ENCODE results near the gene ASB10.

ASB10 gene

DNA sequence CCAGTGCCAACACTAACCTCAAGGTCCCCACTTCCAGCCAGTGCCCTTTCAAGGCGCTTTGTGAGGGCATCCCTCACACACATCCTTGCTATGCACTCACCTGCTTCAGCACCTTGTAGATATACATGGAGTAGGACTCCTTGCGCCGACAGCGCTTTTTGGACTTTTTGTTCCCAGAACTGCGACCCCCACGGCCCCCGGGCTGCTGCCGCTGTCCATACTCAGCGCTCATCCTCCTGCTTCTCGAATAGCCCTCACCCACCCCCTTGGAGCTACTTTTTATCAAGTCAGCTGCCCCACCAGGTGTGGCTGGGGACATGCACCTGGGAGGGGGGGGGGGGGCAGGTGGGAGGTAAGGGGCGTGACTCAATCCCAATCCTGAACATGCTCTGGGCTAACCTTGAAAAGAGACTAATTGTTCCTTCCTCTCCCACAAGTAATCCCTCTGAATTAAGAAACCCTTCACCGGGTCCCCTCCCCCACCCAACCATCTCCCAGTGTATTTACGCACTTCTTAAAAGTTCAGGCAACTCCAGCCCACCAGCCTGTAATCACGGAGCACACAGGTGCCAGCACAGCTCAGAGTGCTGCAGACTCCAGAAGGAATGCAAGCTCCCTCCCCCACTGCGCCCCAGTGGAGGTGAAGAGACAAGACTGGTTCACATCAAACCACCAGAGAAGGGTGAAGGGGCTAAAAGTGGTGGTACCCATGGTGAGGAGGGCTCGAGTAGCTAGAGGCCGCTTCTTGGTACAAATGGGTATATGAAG, 23.2 kb upstream of the ASB10 start, which contains the start of gene H2BK1:
Gene H2BK1, minus strand, starts transcription at position 402 of the 768 bp plus-strand sequence. Its CDS starts 170 bp downstream, at position 232.
- DNase-seq (ENCODE audit: low read depth) = no peak

DNA sequence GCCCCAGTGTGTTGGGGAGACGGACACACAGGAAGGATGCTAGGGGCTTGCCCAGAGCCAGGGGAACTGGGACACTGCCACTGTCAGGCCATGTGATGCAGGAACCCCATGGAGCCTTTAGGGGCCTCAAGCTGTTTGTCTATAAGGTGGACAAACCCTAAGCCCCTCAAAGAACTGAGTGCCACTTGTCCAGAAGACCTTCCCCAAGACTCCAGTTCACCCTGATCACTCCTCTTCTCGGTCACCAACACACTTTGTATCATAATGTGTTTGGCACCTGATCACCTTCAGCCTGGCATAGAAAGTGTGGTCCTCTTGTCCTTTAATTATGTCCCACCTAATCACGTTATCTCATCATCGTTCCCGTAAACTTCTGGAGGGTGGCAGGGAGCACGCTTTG, 22.5 kb upstream of the ASB10 start:
- no peak for DNase-seq (ENCODE audit: low read depth)

DNA sequence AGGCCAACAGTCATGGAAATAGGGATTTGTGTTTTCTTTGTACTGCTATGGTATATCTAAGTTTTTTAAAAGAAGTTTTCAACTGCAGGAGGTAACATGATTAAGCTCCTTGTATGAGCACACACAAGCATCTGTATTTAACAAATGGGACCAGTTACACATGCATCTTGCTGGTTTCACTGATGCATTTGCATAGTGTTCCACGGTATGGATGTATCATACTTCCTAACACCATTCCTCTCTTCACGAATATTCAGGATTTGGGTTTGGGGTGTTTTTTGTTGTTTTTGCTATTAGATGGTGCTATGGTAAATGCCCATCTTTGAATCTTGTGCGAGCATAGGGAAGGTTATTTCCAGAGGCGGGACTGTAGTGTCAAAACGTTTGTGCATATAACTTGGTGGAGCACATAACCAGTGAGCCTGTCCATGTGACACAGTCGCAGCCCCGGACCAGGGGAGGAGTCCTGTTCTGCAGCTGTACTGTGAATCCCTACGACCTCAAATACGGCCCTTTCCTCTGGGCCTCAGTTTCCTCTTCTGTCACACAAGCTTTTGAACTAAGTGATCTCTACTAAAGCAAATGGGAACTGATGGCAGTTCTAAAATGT, 21.3 kb upstream of the ASB10 start:
- no peak for DNase-seq (ENCODE audit: low read depth)

DNA sequence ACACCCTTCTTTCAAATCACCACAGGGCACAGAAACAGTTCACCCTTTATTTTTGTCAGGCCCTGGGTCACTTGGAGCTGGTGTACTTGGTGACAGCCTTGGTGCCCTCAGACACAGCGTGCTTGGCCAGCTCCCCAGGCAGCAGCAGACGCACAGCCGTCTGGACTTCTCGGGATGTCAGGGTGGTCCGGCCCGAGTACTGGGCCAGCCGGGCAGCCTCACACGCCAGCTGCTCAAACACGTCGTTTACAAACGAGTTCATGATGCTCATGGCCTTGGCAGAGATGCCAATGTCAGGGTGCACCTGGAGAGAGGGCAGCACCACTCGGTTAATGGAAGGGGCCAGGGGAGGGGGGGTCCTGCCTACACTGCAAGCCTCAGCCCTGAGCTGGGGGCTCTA, 20.8 kb upstream of the ASB10 start:
- DNase-seq (ENCODE audit: low read depth) = no peak

DNA sequence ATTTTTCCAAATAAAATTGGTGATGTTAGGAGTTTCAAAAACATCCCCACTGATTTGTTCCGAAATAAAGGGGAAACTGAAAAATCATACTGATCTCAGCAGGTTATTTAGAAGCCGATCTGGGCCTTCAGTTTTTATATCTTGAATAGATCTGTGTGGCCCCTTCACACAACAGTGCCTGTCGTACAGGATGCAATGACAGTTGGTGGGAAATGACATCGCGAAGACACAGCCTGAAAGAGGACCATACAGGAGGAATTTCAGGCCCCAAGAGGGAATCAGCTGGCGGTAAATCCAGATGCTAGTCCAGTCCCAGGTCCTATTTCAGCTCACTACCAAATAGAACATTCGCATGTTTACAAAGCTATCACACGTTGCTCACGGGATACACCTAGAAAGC, 20.3 kb upstream of the ASB10 start:
- no peak for DNase-seq (ENCODE audit: low read depth)

DNA sequence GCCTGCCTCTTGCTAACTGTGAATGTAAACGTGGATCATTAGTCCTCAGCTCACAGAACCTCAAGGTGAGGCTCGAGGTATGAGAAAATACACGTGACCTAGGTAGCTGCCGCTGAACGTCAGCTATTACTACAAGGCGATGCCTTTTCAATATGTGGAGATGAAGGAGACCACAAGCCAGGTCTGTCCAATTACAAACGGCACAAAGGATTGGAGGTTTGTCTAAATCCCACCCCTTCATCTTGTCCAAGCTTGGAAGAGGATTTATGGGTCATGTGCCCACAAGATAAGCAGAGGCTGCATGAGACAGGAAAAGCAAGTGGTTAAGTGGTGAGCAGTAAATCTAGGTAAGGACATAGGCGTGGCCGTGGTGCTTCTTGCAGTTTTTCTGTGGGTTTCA, 19.9 kb upstream of the ASB10 start:
- DNase-seq (ENCODE audit: low read depth) = no peak

DNA sequence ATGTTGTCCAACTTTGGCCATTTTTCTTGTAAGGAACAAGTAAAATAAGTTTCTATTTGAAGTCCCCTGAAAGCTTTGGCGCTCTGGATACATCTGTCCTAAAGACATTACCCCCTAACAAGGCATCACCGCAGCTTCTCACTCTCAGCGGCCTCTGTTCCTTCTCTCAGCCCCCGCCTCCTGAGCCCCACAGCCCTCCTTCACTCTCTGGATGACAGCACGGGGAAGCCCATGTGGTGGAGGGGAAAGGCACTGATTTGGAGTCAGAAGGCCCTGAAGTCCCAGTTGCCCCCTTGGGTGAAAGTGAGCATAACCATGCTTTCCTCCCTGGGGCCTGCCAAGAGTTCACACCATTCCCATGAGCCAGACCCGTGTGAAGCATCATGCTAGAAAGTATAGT, 18.7 kb upstream of the ASB10 start:
- no peak for DNase-seq (ENCODE audit: low read depth)

DNA sequence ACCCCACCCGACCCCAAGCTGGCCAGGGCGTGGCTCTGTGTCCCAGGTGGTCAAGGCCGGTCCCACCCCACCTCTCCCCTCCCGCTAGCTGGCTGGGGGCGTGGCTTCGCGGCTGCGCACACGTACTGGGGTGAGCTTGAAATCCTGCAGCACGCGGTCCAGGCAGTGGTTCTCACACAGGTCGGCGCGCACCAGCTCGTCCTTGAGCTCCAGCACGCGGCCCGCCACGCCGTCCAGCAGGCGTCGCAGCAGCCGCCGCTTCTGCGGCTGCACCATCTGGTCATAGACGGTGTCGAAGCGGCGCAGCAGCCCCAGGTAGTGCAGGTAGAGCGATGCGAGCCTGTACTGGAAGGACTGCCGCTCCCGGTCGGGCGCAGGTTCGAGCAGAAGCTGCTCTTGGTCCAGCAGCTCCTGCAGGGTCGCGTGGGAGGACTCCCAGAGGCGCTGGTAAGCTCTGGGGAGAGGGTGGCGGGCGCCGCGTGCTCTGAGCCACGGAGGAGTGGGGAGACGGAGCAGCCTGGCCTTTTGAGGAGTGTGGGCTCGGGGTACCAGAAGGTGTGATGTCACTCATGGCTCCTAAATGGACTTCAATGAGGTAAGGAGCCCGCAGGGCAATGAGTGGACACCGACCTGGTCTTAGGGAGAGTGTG, 17.5 kb upstream of the ASB10 start:
- no peak for DNase-seq (ENCODE audit: low read depth)

DNA sequence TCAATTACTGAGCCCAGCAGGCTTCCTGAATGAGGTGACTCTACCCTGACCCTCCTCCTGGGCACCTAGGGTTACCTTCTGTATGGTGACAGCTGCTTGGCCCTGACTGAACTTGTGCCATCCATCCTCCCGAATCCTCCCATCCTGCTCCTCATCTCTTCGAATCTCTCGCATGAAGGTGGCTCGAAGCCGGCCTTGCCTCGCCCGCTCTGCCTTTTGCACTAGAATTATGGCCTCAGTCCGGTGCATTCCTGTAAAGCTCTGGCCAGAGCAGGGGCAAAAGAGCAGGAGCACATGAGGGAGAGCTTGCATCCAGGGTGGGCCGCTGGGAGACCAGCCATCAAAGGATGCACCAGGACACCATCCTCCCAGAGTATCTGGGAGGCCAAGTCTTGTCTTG, 15.8 kb upstream of the ASB10 start:
- DNase-seq (ENCODE audit: low read depth) = no peak

DNA sequence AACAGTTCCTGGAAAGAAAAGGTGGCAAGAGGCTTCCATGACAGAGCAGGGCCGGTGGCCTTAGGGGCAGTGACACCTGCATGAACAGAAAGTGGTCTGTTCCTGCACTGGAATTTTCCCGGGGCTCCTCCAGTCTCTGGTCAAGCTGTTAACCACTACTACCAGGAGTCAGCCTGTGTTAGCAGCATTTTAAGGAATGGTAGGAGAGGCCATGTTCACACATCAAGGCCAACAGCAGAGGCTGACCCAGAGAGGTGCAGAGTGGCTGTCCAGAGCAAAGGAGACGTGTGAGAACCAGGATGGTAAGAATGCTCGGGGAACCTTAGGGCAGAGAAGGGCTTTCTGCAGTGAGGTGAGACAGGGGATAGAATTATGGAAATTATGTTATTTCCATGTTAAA, 14.7 kb upstream of the ASB10 start:
- DNase-seq (ENCODE audit: low read depth) = no peak

DNA sequence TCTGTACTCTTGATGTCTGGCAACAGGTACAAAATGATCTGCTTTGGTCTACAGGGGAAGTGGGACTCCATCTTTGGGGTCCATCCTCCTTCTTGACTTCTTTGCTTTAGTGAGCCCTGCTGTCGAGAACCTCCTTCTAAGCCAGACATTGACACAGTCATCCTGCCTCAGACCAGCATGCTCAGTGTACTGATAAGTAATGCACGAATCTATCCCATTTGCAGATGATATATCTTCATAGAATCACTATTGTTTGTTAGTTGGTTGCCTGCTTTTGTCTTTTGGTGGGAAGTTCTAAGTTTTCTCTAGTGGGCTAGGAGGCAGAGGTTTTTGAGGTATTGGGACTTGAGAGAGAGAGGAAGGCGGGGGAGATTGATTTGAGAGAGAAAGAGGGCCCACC, 14.3 kb upstream of the ASB10 start:
- DNase-seq (ENCODE audit: low read depth) = no peak

DNA sequence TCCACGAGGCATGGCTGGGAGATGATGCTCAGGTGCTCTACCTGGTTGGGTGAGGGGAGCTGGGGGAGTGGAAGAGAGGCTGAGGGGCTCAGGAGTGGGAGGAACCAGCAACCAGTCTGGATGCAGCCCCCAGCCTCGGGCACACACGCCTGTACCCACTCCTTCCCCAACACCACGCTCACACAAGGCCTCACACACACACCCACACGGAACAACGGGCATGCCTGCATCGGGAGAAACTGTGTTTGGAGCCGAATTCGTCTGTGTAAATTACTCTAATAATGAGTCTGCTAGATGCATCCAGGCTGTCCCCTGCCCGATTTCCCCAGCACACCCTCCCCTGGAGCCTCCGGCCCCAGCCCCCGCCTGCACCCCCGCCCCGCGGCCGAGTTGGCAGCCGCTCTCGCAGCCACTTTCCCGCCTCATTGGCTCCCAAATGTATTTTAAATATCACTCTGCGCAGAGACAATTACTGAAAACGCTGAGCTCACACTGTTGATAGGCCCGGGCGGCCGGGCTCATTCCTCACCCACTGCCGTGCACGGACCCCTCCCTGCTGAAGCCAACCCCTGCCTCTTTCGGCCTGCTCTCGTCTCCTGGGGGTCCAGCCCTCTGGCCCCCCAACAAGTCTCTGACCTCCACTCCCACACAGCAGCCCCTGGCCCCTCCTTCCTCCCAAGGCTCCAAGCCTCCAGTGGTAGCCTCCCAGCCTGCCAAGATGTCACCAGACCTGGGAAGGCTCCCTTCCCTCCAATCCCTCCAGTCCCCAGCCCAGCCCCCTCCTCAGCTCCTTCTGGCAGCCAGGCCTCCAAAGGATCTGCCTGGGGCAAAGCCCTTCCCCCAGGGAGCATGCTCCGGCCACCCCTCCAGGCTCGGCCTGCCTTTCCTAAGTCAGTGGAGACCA, 12.1 kb upstream of the ASB10 start:
- no peak for DNase-seq (ENCODE audit: low read depth)

DNA sequence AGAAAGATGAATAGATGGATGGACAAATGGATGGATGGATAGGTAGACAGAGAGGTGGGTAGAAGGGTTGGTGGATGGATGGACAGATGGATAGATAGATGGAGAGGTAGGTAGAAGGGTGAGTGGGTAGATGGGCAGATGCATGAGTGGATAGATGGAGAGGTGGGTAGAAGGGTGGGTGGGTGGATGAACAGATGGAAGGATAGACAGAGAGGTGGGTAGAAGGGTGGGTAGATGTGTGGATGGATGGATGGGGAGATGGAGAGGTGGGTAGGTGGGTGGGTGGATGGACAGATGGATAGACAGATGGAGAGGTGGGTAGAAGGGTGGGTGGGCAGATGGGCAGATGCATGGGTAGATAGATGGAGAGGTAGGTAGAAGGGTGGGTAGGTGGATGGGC, 10.9 kb upstream of the ASB10 start:
- DNase-seq (ENCODE audit: low read depth) = no peak

DNA sequence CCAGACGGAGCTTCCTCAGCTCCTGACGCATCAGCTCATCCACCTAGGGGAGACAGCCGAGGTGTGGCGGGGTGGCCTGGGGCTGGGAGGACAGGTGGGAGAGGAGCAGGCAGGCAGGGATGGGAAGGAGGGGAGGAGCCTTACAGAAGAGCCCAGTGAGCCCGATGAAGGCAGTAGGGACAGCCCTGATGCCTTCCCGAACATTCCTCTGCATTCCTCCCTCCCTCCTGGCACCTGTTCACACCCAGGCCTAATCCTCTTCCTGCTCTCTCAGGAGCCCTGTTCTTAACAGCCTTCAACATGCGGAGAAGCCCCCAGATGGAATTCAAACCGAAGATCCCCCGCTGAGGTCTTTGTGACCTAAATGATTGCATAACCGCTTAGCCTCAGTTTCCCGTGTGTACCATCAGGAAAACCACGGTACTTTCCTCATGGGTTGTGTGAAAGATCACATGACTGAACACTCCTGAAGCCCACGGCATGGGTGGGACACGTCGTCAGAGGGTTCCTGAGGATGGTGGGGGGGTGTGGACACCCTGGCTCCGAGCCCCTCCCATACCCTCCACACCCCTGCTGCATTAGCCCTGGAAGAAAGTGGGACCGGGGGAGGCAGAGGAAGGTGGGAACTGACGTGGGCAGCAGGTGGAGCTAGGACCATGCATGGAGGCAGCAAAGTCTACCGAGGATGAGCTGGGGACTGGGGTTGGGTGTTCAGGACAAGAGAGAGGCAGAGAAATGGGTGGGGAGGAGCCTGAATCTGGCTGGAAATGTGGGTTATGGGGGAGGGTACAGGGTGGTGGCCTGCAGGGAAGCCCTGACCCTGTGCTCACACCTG, 8.8 kb upstream of the ASB10 start:
- no peak for DNase-seq (ENCODE audit: low read depth)

DNA sequence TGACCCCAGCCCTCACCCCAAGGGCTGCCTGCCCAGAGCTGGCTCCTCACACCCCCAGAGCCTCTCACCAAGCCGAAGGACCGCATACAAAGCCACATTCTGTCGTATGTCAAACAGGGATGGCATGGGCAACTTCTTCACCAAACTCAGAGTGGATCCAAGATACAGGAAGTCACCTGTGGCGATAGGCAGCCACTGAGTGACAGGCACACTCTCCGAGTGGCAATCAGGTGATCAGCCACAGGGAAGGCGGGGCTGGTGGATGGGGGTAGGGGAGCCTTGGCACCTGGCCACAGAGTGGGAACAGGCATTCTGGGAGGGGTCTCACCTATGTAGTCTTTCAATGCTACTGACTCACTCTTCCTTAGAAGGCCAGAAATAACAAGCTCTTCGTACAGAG, 7.1 kb upstream of the ASB10 start:
- DNase-seq (ENCODE audit: low read depth) = no peak

DNA sequence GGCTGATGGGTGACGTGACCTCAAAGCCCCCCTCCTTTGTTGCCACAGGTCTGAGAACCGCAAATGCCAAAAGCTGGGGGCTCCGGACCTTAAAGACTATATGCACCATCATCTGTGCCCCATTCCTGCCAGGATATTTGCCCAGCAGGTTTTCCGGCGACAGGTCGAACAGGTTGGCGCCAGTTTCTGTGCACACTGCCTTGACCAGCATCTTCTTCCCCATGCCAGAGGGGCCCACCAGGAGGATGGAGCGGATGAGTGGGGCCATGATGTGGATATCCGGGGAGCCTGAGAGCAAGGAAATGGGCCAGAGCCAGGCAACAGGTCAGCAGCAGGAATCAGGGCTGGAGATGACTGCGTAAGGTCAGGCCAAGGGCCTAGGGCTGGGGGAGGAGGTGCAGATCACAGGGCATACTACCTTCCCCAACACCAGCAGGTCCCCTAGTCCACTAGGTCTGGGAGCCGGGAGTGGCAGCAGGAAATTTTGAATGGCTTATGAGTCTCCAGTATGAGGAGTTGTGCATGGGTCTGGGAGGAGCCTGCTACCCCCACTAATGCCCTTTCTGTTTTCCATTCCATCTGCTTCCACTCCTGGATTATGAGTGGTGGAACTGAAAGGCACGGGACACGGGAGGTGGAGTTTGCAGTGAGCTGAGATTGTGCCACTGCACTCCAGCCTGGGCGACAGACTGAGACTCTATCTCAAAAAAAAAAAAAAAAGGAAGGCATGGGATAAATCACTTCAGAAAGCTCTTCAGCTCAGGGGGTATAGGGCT, 6.3 kb upstream of the ASB10 start:
- DNase-seq (ENCODE audit: low read depth) = no peak

DNA sequence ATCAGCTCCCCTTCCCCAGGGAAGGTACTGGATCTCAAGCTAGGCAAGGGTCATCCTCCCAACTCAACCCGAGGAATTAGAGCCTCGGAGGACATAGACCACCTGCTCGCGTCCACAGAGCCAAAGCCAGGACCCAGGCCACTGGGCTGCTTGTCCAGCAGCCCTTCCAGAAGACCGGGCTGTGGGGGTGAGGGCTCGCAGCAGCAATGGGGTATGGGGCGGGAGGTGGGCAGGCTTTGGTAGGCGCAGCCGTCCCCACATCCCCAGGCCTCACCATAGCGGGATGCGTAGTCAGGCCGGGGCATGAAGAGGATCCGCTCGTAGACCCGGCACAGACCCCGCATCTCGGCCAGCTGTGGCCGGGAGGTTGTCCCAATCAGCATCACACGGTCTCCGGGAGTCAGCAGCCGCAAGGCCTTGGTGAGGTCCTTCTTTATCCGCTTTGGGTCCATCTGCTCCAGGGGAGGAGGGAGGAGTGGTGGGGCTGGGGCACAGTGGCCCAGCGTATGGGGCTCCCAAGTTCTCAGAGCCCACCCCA, 5.0 kb upstream of the ASB10 start:
- no peak for DNase-seq (ENCODE audit: low read depth)

DNA sequence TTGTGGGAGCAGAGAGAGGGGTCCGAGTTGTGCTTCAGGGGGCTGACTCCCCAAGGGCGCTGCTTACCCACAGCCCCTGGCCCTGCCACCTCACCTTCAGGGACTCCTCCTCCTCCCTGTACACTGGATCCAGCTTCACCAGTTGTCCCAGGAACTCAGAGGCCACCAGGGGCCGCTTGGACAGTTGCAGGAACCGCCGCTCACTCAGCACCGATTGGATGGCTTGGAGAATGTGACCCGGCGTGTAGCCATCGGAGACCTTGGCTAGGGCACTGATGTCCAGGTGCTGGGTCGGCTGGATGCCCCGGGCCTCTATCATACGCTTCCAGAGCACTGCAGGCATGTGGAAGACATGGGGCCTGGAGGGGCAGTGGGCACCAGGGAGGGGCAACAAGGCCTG, 4.5 kb upstream of the ASB10 start:
- DNase-seq (ENCODE audit: low read depth) = no peak

DNA sequence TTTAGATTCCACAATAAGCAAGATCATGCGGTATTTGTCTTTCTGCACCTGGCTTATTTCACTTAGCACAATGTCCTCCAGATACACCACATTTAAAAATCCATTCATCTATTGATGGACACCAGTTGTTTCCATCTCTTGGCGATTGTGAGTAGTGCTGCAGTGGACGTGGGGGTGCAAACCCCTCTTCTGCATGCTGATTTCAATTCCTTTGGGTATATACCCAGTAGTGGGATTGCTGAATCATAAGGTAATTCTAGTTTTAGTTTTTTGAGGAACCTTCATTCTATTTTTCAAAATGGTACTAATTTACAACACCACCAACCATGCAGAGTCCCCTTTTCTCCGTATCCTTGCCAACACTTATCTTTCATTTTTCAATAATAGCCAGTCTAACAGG, 2.0 kb upstream of the ASB10 start:
- no peak for DNase-seq (ENCODE audit: low read depth)

DNA sequence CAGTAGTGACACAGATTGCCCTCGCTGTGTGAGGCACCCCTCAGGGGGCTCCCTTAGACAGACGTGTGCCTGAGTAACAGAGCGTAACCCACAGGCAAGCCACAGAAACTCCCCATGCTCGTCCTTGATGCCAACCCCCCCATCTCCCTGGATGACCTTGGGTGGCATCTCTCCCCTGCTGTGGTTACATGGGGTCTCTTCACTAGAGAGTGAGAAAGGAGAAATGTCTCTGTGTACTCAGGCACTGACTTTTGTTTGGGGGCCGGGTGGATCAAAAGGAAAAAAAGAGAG, 1.1 kb upstream of the ASB10 start:
- DNase-seq (ENCODE audit: low read depth) = no peak

Measured in GM04504 (cell line).